ENCODE measurements around the gene SEMA6A. TPM values are rescaled to one million over a fixed set of nuclear protein-coding genes. Genes with fewer than 3 reads are reported as not detected.

SEMA6A gene
- total RNA-seq, 1 donor from 2014 or later: 89.9 TPM

DNA sequence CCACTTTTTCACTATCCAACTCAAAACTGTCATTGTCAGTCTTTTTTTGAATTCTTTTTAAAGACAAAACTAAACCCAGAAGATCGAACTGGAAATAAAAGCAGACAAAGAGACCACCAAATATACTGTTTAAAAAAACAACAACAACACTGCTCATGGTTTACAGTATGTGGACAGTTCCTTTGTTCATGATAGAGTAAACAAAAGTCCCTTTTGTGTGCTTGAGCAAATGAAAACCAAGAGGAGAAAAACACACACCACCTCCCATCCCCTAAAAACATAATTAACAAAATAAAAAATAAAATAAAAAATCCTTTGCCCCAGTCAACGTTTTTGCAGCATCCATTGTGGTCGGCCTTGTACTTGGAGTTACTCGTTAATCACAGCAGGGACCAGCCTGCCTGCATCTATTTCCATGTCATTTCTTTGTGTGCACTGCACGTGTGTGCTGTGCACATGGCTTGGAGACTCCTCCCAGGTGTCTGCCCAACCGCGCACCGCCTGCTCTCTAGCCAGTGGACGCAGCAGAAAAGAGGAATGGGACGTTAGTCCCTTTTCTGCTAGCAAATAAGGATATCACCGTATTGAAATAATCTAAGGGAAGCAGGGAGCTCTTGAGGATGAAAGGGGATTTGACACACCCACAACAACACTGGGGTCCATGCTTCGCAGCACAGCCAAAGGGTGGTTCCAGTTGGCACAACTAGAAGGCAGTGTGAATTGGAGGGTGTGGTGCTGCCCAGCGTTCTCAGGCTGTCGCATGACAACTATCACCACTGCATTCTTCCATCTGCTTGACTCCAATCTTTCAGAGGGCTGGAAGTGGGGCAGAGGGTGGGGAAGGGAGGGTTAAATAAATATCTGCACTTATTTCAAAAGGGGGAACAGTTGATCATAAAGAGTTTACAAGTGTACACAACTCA is 130.0 kb downstream of the SEMA6A start:
- no peaks in the 10 kb centered on the region for H3K27me3 Mint-ChIP-seq
- peak overlapping the region; percentile 41 for H3K27ac Mint-ChIP-seq
- TF ChIP-seq, protein P1, sequence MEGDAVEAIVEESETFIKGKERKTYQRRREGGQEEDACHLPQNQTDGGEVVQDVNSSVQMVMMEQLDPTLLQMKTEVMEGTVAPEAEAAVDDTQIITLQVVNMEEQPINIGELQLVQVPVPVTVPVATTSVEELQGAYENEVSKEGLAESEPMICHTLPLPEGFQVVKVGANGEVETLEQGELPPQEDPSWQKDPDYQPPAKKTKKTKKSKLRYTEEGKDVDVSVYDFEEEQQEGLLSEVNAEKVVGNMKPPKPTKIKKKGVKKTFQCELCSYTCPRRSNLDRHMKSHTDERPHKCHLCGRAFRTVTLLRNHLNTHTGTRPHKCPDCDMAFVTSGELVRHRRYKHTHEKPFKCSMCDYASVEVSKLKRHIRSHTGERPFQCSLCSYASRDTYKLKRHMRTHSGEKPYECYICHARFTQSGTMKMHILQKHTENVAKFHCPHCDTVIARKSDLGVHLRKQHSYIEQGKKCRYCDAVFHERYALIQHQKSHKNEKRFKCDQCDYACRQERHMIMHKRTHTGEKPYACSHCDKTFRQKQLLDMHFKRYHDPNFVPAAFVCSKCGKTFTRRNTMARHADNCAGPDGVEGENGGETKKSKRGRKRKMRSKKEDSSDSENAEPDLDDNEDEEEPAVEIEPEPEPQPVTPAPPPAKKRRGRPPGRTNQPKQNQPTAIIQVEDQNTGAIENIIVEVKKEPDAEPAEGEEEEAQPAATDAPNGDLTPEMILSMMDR (IDR thresholded peaks at IDR 0.05; ENCODE audit: unreplicated experiment): no peak
- H3K9me3 Mint-ChIP-seq (ENCODE audit: low read depth): no peaks in the 10 kb centered on the region
- peaks cover 42% of the 10 kb centered on the region for H3K4me1 Mint-ChIP-seq (ENCODE audit: low read depth)
- H3K36me3 Mint-ChIP-seq (ENCODE audit: insufficient read depth): peaks cover 28% of the 10 kb centered on the region
- no peak overlapping the region for H3K4me3 Mint-ChIP-seq (ENCODE audit: low read depth)
- DNase-seq (ENCODE audit: low spot score, unreplicated experiment): no peak

DNA sequence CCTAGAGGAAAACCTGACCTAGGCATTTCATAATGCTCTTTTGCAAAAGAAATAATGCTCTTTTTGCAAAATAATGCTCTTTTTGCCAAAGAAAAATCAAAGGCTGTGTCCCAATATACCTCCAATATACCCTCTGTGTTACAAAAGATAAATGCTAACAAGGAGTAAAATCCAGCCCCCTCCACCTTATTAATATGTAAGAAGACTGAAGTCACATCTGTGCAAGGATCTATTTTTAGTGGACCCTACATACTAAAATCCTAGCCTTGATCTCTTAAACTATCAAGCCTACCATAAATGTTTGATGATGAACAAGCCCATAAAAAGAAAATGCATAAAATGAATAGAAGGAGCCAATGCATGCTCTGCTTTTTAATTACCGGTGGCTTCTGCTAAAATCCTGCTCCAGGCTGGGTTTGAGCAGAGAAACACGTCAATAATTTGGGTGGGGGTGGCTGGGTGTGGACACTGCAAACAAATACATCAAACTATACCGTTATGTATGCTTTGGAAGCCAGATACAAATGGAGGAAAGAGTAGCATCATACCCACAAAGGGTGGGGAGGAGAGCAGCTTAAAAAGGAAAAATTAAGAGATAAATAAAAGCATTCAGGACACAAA is 131.6 kb downstream of the SEMA6A start:
- H3K27ac Mint-ChIP-seq: no peak overlapping the region
- no peaks in the 10 kb centered on the region for H3K9me3 Mint-ChIP-seq (ENCODE audit: low read depth)
- peaks cover 32% of the 10 kb centered on the region for H3K4me1 Mint-ChIP-seq (ENCODE audit: low read depth)

DNA sequence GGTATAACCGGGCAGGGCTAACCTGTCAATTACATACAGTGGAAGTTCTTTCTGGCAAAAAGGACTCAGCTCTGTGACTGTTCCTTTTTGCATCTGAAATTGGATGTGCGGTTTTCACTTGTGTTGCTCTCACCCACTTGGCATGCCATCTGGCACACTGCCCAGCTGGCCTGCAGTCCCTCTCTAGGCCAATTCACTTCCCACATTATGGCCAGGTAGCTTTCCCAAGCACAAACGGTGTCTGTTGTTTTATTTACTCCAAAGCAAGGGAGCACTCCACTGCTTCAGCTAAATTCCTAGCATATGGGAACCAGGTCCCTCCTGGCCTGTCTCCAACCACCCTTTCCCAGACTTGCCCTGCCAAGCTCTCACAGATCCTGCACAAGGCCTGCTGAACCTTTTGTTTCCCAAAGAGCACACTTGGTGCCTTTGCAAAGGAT is 132.5 kb downstream of the SEMA6A start:
- no peaks in the 10 kb centered on the region for H3K9me3 Mint-ChIP-seq (ENCODE audit: low read depth)
- TF ChIP-seq, protein P1 (IDR thresholded peaks at IDR 0.05; ENCODE audit: unreplicated experiment): no peak
- no peak for DNase-seq (ENCODE audit: low spot score, unreplicated experiment)
- H3K27ac Mint-ChIP-seq: no peak overlapping the region
- H3K4me3 Mint-ChIP-seq (ENCODE audit: low read depth): no peak overlapping the region
- no peaks in the 10 kb centered on the region for H3K27me3 Mint-ChIP-seq
- peaks cover 37% of the 10 kb centered on the region for H3K4me1 Mint-ChIP-seq (ENCODE audit: low read depth)
- peaks cover 22% of the 10 kb centered on the region for H3K36me3 Mint-ChIP-seq (ENCODE audit: insufficient read depth)

More for the DNA sequence above, 131.6 kb downstream of the SEMA6A start:
- H3K27me3 Mint-ChIP-seq: no peaks in the 10 kb centered on the region
- H3K4me3 Mint-ChIP-seq (ENCODE audit: low read depth): no peak overlapping the region
- peaks cover 25% of the 10 kb centered on the region for H3K36me3 Mint-ChIP-seq (ENCODE audit: insufficient read depth)
- TF ChIP-seq, protein P1 (IDR thresholded peaks at IDR 0.05; ENCODE audit: unreplicated experiment): no peak
- no peak for DNase-seq (ENCODE audit: low spot score, unreplicated experiment)

DNA sequence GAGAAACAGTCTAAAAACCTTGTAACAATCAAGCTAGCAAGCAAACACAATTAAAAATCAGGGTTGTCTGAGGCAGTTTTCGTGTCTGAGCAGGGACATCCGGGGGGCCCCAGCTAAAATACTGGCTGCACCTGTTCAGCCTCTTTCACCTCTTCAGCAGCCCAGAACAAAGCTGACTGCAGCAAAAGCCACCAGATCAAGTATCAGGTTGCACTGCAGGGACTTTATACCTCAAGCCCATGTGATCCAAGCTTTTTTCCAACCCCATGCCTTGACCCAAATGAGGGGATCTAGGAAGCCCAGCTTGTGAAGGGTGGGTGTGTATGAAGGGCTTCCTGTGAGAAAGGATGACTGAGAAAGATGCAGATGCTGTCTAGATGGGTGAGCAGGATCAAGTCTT is 133.4 kb downstream of the SEMA6A start:
- DNase-seq (ENCODE audit: low spot score, unreplicated experiment): no peak
- H3K27ac Mint-ChIP-seq: peak overlapping the region; percentile 53
- H3K27me3 Mint-ChIP-seq: no peaks in the 10 kb centered on the region
- H3K36me3 Mint-ChIP-seq (ENCODE audit: insufficient read depth): peaks cover 13% of the 10 kb centered on the region
- TF ChIP-seq, protein P1 (IDR thresholded peaks at IDR 0.05; ENCODE audit: unreplicated experiment): no peak
- H3K4me1 Mint-ChIP-seq (ENCODE audit: low read depth): peaks cover 41% of the 10 kb centered on the region
- H3K4me3 Mint-ChIP-seq (ENCODE audit: low read depth): no peak overlapping the region
- no peaks in the 10 kb centered on the region for H3K9me3 Mint-ChIP-seq (ENCODE audit: low read depth)

DNA sequence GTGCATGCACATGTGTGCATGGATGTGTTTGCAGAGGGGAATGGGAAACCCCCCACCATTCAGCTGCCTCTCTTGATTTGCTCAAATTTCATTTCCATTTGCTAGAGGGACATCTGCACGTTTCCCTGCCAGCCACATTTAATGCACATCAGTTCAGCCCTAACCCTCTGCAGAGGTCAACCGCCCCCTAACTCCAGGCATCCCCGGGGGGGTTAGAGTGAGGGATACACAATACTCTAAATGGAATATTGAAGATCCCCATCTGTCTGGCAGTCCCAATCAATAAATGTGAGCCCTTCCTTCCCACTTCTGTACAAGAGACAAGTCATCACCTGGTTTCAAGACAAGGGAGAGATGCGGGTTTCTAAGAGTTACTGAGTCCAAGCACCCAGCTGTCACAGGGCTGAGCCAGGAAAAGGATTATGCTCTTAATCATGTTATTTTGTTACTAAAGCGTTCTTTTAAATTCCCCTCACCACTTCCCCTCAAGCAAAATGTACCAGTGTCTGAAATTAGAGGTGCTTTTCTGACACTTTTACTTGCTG is 134.1 kb downstream of the SEMA6A start:
- DNase-seq (ENCODE audit: low spot score, unreplicated experiment): no peak
- Mint-ChIP-seq H3K27me3 (no peaks in the 10 kb centered on the region), H3K4me1 (ENCODE audit: low read depth) (peaks cover 41% of the 10 kb centered on the region), H3K4me3 (ENCODE audit: low read depth) (no peak overlapping the region), H3K36me3 (ENCODE audit: insufficient read depth) (peaks cover 8% of the 10 kb centered on the region), H3K27ac (peak overlapping the region; percentile 53), H3K9me3 (ENCODE audit: low read depth) (no peaks in the 10 kb centered on the region)
- TF ChIP-seq, protein P1 (IDR thresholded peaks at IDR 0.05; ENCODE audit: unreplicated experiment): no peak

Data from progenitor cell of endocrine pancreas (in vitro differentiated cells).